NCI-H1048 (cell line): Measurements from ENCODE around the gene RNF144A.

ENCODE experiments used
- DNase-seq: peaks from one replicate; lab custom pipeline; 2025; lab: John Stamatoyannopoulos, UW

The RNF144A gene

GRCh38 chr2:6948677-6949351, 31.6 kb downstream of the RNF144A start:
- DNase-seq = no peak

GRCh38 chr2:6951046-6951445, 33.8 kb downstream of the RNF144A start:
- DNase-seq = no peak

- no peak for DNase-seq
Measured at GRCh38 chr2:6952101-6952500, 34.9 kb downstream of the RNF144A start.

GRCh38 chr2:6954586-6954985, 37.4 kb downstream of the RNF144A start:
- DNase-seq = no peak

DNA sequence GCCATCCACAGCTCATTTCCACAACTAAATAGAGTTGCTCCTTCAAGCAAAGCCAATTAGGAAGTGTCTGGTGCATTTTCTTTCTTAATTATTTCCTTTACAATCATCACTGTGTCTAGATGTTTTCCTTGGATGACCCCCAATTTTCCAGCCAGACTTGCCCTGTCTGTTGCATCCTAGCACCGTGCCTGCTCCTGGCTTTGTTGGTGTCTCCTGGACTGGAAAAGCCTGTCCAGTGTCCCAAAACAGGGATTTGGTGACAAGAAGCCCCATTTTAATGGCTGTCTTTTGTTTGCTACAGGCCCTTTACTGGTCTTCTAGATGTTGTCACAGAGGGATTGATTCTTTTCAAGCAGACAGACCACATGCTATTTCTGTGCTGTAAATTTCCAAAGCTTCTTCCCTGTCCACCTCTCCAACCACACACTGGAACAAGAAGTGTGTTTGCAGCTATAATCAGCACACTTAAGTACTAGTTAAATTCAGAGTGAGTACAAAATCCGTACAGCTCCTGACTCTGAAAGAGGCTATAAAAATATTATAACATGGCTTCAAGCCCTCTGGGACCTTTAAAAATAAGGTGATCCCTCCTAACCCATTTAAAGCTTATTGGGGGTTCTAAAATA, 38.4 kb downstream of the RNF144A start:
- DNase-seq = no peak

- no peak for DNase-seq
Measured at GRCh38 chr2:6956566-6956965, 39.4 kb downstream of the RNF144A start.

DNA sequence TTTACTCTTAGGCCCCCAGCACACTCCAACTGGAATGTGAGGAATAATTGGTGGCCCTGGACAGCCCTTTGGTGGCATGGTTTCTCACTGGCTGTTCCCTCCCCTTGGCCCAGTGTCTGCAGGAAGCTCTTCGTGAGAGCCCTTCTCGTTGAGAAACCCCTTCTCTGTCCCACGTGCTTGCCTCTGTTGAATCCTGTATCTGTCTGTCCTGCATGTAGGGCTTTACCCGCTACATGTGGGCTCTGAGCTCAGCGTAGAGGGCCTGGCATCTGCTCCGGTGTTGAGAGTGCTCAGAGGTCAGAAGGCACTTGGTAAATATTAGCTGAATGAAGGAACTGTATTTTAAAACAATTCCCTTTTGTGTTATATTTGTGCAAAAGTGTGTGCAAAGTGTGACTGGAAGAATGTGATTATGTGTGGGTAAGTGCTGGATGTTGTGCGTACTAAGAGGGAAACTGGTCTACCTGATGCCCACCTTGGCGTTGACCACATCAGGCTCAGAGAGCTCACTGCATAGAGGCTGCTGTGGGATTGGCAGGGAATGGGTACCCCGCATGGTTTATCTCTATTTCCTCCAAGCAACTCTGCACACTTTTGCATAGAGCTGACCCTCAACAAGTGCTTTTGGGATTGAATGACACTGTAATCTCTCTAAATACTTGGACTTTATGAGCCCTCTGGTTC, 40.0 kb downstream of the RNF144A start:
- DNase-seq = no peak

DNA sequence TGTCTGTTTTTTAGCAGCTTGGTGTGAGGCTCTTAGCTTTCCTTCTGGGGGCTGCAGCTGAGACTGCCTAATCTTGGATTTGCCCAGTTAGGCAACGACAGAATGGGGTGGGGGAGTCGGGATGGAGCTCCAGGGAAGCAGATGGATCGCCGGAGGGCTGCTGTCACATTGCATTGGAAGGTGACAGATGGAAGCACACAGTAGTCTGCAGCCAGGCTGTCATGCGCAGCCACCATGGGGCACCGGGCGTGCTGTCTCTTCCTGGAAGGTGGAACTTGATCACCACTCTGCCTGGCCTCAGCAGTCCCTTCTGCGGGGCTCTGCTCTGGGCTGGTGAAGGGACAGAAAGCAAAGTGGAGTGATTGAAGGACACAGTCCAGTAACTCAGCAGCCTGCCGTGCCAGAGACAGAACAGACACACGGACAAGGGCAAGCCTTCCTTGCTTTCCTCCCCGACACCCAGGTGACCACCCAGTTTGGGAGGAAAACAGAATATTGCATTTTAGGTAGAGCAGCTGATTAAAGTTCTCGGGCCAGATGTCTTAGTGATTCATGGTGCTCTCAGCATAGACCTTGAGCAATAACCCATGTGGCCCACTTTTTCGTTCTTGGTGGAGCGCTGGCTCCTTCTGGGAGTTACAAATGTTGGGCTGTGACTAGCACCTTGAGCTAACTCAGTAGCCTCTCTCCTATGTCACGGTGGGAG, 40.9 kb downstream of the RNF144A start:
- no peak for DNase-seq

GRCh38 chr2:6958616-6959235, 41.5 kb downstream of the RNF144A start:
- DNase-seq = no peak

- no peak for DNase-seq
Measured at GRCh38 chr2:6959751-6960150, 42.5 kb downstream of the RNF144A start.

DNA sequence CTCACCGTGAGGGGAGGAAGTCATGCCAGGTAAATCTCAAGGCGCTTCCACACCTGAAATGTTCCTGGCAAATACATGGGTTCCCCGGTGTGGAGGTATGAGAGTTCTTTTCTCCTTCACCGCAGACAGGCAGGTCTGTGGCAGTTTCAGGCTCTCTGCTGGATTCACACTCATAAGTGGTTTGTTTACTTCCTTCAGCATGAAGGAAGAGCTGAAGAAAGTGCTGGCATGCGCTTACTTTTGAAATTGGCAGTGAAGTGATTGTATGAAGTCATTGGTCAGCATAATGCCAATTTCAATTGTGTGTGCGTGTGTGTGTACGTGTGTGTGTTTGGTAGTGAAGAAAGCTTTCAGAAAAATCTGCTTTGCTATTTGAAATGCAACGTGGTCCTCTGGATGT, 43.4 kb downstream of the RNF144A start:
- DNase-seq = no peak

DNA sequence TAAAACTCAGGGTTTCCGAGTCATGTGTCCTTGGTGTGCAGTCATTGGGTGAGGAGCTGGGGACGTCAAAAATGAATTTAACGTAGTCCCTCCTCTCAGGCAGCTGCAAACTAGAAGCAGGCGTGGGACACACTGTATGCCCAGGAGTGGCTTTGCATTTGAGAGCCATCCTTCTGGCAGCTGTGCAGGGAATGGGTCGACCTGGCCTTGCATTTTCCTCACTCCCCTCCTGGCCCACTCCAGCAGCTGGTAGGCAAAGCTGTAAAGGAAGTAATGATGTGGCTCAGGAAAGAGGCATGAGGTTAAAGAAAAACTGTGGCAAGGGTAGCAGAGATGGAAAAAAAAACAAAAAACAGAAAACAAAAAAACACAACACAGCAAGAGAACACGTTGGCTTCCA, 46.5 kb downstream of the RNF144A start:
- no peak for DNase-seq

DNA sequence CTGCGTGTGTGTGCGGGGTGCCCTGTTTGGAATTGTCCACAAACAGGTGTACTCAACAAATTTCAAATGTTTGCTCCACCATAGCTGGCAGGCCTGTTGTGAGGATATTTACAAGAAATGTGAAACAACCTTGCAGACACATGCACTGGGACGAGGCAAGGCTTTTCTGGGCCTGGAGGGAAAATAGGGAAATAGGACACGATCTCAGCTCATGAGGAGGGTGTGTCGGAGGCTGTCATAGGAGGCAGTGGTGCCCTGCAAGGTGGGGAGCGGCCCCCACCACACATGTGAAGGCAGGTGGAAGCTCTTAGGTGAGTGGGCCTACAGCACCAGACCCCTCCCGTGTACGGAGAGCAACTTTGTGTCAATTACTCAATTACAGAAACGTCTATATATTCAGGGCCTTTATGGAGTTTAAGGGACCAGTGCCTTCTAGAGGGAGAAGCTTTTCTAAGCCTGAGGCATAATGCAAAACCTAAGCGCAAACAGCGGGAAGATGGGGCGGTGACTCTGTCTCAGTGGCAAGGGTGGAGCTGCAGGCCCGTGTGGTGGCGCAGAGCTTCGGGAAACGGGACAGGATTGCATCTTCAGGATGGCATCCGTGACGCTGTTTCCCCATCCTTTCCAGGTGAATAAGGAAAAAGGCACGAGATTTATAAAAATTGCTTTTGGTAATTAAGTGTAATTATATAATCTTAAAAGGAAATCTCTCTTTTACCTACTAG, 48.0 kb downstream of the RNF144A start:
- no peak for DNase-seq

- DNase-seq = no peak
Measured at GRCh38 chr2:6966446-6966940, 49.3 kb downstream of the RNF144A start.

- DNase-seq = no peak
Measured at GRCh38 chr2:6967301-6967700, 50.1 kb downstream of the RNF144A start.

- no peak for DNase-seq
Measured at GRCh38 chr2:6968319-6969100, 51.3 kb downstream of the RNF144A start.

DNA sequence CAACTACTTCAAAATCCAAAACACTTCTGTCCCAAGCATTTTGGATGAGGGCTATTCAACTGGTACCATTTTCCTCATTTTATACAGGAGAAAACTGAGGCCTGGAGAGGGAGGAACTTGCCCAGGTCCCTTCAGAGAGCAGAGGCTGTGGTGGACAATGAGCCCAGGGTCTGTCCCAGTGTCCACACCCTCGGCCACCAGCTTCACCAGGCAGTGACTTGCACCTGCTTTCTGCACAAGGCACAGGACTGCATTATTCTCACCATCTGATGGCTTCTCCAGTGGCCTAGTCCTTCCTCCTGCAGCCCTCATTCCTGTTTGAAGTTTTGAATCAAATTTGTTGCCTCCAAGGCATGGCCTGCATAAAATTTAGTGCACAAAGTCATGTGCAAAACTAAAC, 53.3 kb downstream of the RNF144A start:
- DNase-seq = no peak

DNA sequence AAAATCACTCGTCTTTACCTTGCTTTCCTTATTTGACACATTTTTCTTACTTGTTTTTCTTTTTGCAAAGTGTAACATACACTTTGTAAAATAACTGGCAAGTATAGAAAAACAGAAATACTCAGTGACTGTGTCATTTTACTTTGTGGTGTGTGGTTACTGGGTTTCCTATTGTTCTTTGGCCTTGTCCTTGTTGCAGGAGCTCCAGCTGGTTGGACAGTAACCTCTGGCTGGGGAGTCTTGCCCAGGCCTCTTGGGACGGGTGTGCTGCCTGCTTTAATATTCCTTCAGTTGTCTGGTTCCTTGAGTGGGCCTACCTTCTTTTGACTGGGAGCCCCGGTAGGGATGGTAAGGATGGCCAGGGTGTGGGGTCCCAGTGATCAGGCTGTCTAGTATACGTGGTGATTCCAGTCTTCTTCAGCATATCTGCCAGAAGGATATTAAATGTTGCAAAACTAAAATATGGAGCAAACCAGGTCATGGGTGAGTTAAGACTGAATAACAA, 53.8 kb downstream of the RNF144A start:
- DNase-seq = no peak

DNA sequence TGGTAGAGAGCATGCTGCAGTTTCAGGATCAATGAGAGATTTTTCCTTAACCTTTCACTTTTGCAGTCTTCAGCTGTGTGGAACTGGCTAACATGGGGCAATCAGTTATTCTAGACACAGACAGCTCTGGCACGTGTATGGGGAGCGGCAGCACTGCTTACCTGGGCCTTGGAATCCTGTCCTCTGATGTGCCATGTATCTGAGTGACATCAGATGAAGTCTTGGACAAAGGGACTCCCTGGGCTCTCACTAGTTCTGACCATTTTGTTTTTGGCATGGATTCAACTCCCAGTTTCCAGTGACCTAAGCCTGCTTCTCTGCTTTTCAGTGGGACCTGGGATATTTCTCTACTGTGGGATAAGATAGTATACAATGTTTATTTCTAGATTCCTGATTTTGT, 54.3 kb downstream of the RNF144A start:
- no peak for DNase-seq

- DNase-seq = no peak
Measured at GRCh38 chr2:6972067-6972710, 55.0 kb downstream of the RNF144A start.
